GM12872 (cell line): ENCODE results near the gene EXOC6B.
A peak's percentile ranks its signal among the peaks of the same experiment; 100 is the strongest.

ENCODE experiments used
- TF ChIP-seq, protein P1 (sequence below): IDR thresholded peaks from 3 replicates; pipeline ENCODE4 v1.5.1; 2011; ENCODE audit warnings: low read depth, mild to moderate bottlenecking, low read length, moderate library complexity; ENCODE audit not compliant: insufficient read depth

Gene EXOC6B

DNA sequence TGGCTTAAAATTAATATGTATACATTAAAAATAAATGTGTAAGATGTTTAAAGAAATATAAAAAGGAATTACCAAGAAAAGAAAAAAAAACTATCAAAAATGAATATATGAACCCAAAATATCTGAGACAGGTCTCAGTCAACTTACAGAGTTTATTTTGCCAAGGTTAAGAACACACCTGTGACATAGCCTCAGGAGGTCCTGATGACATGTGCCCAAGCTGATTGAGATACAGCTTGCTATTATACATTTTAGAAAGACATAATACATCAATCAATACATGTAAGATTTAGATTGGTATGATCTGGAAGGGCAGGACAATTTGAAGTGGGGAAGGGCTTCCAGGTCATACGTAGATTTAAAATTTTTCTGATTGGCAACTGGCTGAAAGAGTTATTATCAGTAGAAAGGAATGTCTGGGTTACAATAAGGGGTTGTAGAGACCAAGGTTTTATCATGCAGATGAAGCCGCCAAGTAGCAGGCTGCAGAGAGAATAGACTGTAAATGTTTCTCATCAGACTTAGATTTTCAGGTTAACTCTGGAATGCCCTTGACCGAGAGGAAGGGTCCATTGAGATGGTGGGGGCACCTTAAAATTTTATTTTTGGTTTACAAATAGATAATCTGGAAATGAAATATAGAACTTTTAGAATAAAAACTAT, 74.7 kb downstream of the EXOC6B start:
- TF ChIP-seq, protein P1, sequence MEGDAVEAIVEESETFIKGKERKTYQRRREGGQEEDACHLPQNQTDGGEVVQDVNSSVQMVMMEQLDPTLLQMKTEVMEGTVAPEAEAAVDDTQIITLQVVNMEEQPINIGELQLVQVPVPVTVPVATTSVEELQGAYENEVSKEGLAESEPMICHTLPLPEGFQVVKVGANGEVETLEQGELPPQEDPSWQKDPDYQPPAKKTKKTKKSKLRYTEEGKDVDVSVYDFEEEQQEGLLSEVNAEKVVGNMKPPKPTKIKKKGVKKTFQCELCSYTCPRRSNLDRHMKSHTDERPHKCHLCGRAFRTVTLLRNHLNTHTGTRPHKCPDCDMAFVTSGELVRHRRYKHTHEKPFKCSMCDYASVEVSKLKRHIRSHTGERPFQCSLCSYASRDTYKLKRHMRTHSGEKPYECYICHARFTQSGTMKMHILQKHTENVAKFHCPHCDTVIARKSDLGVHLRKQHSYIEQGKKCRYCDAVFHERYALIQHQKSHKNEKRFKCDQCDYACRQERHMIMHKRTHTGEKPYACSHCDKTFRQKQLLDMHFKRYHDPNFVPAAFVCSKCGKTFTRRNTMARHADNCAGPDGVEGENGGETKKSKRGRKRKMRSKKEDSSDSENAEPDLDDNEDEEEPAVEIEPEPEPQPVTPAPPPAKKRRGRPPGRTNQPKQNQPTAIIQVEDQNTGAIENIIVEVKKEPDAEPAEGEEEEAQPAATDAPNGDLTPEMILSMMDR: no peak

DNA sequence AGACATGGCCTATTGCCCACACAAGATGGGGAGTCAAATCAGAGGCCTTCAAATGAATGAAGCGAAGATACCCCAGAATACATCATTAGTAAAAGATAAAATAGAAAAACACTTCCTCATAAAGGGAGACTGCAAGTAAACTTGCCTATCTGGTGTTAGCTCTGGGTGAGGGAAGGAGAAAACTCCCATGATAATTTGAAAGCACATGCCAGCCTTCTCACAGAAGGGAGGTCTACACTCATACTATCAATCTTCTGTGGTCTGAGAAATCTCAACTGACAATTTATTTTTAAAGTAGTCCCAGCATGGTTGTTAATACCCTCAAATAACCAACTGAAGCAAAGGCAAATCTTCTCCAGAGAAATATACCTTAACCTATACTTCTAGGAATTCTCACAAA, 75.4 kb downstream of the EXOC6B start:
- TF ChIP-seq, protein P1: no peak

DNA sequence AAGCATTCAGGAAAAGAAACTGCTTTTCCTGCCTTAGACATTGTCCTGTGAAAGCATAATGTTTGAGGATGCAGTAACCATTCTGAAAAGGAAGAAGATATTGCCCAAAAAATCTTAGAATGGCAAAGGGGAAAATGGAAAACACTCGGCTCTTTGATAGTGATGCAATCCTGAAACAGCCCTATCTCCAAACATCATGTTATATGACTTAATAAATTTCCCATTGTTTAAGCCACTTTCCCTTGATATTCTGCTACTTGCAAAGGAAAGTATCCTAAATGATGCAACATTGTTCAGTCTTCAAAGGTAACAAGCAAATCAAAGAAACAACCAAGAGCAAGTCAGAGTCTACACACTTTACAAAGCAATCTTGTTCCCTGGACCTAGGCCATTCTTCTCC, 78.5 kb downstream of the EXOC6B start:
- TF ChIP-seq, protein P1: no peak

DNA sequence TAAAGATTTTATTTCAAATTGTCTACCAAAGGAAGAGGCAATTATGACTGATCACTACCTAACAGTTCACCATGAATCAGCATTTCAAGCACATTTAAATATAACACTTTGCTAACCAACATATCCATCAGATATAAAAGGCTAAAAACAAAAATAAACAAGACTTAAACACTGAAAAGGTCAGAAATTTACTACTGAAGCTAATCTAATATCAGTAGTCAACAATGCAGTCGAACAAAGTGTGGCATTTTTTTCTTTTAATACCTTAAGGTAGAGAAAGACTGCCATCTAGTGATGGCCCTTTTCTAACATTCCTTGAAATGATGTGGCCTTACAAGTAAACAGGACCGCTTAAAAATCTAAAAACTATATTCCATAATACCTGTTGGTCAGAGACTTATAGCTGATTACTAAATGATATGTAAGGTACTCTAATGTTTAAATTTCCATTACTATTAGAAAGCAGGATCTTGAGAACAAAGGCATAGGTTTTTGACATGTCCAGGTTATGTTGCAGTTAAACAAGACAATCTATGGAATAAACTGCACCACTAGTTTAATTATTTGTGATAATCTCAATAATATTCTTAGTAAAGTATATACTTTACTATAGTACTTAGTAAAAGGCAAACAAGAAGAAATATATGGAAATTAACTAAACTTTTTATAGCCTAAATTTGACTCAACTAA, 80.0 kb downstream of the EXOC6B start:
- TF ChIP-seq, protein P1: peak; percentile 49

DNA sequence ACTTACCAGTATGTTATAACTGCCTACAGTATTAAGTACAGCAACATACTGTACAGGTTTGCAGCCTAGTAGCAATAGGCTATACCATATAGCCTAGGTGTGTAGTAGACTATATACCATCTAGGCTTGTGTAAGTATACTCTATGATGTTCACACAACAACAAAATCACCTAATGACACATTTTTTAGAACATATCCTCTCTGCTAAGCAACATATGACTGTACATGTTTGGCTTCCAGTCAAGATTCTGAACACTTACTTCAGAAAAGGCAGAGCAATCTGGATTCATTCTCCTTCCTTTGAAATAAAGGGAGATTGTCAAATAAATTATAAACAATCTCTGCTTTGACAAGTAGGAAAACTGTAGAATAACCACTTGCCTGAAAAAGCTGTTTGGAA, 81.8 kb downstream of the EXOC6B start:
- TF ChIP-seq, protein P1: no peak

DNA sequence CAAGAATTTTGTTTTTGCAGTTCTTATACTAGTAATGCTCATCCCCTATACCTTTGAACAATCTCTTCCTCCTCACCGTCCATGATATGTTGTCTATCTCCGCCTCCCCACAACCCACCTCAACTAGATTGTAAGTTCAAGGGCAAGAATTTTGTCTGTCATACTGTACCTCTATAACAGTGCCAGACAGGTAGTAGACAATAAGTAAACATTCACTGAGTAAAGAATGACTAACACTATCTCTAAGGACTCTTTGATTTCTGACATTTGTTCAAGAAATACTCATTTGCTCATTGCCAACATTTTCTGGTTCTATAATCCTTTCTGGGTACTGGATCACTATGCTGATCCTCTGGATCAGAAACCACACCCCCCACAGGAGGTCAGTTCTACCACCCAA, 82.4 kb downstream of the EXOC6B start:
- TF ChIP-seq, protein P1: no peak

DNA sequence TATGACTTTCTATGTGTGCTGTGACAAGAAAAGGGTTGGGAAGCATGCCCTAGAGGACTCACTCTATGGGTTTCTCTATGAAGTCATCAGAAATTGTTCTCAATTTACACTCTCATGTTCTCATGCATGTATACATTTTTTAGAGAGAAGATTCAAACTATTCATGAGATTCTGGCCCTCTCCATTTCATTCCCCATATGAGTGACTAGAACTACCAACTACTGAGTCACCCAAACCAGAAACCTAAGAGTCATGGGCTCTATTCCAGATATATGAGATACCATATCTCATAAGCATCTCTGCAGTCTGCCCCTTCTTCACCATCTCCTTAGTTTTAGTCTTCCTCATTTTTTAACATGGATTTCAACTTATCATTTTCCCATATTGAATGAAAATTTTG, 87.7 kb downstream of the EXOC6B start:
- TF ChIP-seq, protein P1: no peak
